Activated CD4-positive, alpha-beta T cell treated with anti-CD3 and anti-CD28 coated beads, Interleukin-2, amount 10 ng/mL, durations not matched to agents 24 days and 14 days (primary cell): ENCODE measurements around the gene HEATR3. TPM values are rescaled to one million over a fixed set of nuclear protein-coding genes. Genes with fewer than 3 reads are reported as not detected.
A peak's percentile ranks its signal among the peaks of the same experiment; 100 is the strongest.

Experiments
- DNase-seq: peaks from one replicate; pipeline ENCODE4 v3.0.0; 2022
- H3K27ac Mint-ChIP-seq: one replicate; pipeline ENCODE4 v1.8.0; 2022; ENCODE audit warnings: mild to moderate bottlenecking, mixed read lengths
- H3K27me3 Mint-ChIP-seq: one replicate; pipeline ENCODE4 v1.8.0; 2022; ENCODE audit warnings: mixed read lengths
- H3K36me3 Mint-ChIP-seq: one replicate; pipeline ENCODE4 v1.8.0; 2022; ENCODE audit warnings: low read depth, mild to moderate bottlenecking, mixed read lengths
- H3K4me1 Mint-ChIP-seq: one replicate; pipeline ENCODE4 v1.8.0; 2021; ENCODE audit warnings: mixed read lengths
- H3K4me3 Mint-ChIP-seq: one replicate; pipeline ENCODE4 v1.8.0; 2022; ENCODE audit warnings: mild to moderate bottlenecking, moderate library complexity, mixed read lengths
- H3K9me3 Mint-ChIP-seq: one replicate; pipeline ENCODE4 v1.8.0; 2021; ENCODE audit warnings: mixed read lengths
- intact Hi-C: fragments of 100-400 bp; cut with micrococcal nuclease; formaldehyde crosslinking; loops from one replicate; pipeline ENCODE4 v1.15.1; 2023
- total RNA-seq: library from RNA; stranded (reverse); gene quantifications from 2 replicates; pipeline ENCODE4 v1.2.3, GENCODE V29; 2022

The HEATR3 gene
- total RNA-seq, 1 donor from 2014 or later = 29.2 TPM

GRCh38 chr16:50066482-50067289 is 916 bp downstream of the HEATR3 start:
- H3K4me1 Mint-ChIP-seq = peaks cover 33% of the 10 kb centered on the region
- H3K27ac Mint-ChIP-seq = peak overlapping the region; percentile 79
- no peak for DNase-seq
- no peaks in the 10 kb centered on the region for H3K27me3 Mint-ChIP-seq
- peaks cover 32% of the 10 kb centered on the region for H3K36me3 Mint-ChIP-seq
- peak overlapping the region; percentile 84 for H3K4me3 Mint-ChIP-seq
- intact Hi-C loops = loop anchor here (1.0 to 5.0 kb wide), 4 partner anchors 41 to 209 kb away; partner anchors contain the start of genes CNEP1R1 and ZNF423
- H3K9me3 Mint-ChIP-seq = no peaks in the 10 kb centered on the region

DNA sequence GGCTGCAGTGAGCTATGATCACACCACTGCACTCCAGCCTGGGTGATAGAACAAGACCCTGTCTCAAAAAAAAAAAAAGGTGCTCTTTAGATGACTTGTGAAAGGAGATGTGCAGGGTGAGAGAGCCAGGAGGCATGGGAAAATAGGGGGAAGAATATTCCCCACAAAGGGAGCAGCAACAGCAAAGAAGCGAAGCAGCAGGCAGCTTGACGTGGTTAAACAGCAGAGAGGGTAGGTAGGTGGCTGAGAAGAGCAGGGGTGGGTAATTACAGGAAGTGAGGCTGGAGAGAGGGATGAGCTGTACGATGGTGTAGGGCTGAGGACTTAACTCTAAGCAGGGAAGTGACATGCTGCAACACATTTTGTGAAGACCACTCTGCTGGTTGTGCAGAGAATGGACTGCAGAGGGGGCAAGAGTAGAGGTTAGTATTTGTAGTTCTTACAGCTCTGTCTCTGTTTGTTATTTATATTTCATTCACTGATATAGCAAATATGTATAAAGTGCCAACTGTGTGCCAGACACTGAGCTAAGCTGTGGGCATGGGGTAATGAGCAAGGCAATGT is 1.6 kb downstream of the HEATR3 start:
- Mint-ChIP-seq H3K36me3 (peaks cover 34% of the 10 kb centered on the region), H3K4me1 (peaks cover 33% of the 10 kb centered on the region), H3K9me3 (no peaks in the 10 kb centered on the region), H3K4me3 (peak overlapping the region; percentile 84), H3K27ac (peak overlapping the region; percentile 83), H3K27me3 (no peaks in the 10 kb centered on the region)
- intact Hi-C loops = loop anchor here (1.0 to 5.0 kb wide), 2 partner anchors 143 to 210 kb away; partner anchors contain the start of gene ZNF423
- DNase-seq = peak; percentile 81

GRCh38 chr16:50068550-50068949 is 2.8 kb downstream of the HEATR3 start:
- Mint-ChIP-seq H3K4me1 (peaks cover 36% of the 10 kb centered on the region), H3K27ac (no peak overlapping the region), H3K36me3 (peaks cover 39% of the 10 kb centered on the region), H3K4me3 (peak overlapping the region; percentile 84), H3K27me3 (no peaks in the 10 kb centered on the region), H3K9me3 (no peaks in the 10 kb centered on the region)
- no peak for DNase-seq
- intact Hi-C loops = loop anchor here (5.0 kb wide), 1 partner anchor 211 kb away; the partner anchor contains the start of gene ZNF423

GRCh38 chr16:50069060-50069459 is 3.3 kb downstream of the HEATR3 start:
- DNase-seq = no peak
- peaks cover 36% of the 10 kb centered on the region for H3K4me1 Mint-ChIP-seq
- intact Hi-C loops = loop anchor here (5.0 kb wide), 1 partner anchor 212 kb away; the partner anchor contains the start of gene ZNF423
- H3K27me3 Mint-ChIP-seq = no peaks in the 10 kb centered on the region
- H3K4me3 Mint-ChIP-seq = no peak overlapping the region
- H3K36me3 Mint-ChIP-seq = peaks cover 40% of the 10 kb centered on the region
- H3K27ac Mint-ChIP-seq = no peak overlapping the region
- H3K9me3 Mint-ChIP-seq = no peaks in the 10 kb centered on the region

GRCh38 chr16:50071075-50071671 is 5.4 kb downstream of the HEATR3 start:
- H3K9me3 Mint-ChIP-seq = no peaks in the 10 kb centered on the region
- DNase-seq = no peak
- no peaks in the 10 kb centered on the region for H3K27me3 Mint-ChIP-seq
- no peak overlapping the region for H3K27ac Mint-ChIP-seq
- no peak overlapping the region for H3K4me3 Mint-ChIP-seq
- intact Hi-C loops = no loop called here
- H3K36me3 Mint-ChIP-seq = peaks cover 49% of the 10 kb centered on the region
- H3K4me1 Mint-ChIP-seq = peaks cover 34% of the 10 kb centered on the region

GRCh38 chr16:50072730-50073129 is 7.0 kb downstream of the HEATR3 start:
- no peaks in the 10 kb centered on the region for H3K27me3 Mint-ChIP-seq
- no peak overlapping the region for H3K4me3 Mint-ChIP-seq
- peaks cover 51% of the 10 kb centered on the region for H3K36me3 Mint-ChIP-seq
- intact Hi-C loops = no loop called here
- no peak overlapping the region for H3K27ac Mint-ChIP-seq
- H3K4me1 Mint-ChIP-seq = peaks cover 23% of the 10 kb centered on the region
- H3K9me3 Mint-ChIP-seq = no peaks in the 10 kb centered on the region
- no peak for DNase-seq

DNA sequence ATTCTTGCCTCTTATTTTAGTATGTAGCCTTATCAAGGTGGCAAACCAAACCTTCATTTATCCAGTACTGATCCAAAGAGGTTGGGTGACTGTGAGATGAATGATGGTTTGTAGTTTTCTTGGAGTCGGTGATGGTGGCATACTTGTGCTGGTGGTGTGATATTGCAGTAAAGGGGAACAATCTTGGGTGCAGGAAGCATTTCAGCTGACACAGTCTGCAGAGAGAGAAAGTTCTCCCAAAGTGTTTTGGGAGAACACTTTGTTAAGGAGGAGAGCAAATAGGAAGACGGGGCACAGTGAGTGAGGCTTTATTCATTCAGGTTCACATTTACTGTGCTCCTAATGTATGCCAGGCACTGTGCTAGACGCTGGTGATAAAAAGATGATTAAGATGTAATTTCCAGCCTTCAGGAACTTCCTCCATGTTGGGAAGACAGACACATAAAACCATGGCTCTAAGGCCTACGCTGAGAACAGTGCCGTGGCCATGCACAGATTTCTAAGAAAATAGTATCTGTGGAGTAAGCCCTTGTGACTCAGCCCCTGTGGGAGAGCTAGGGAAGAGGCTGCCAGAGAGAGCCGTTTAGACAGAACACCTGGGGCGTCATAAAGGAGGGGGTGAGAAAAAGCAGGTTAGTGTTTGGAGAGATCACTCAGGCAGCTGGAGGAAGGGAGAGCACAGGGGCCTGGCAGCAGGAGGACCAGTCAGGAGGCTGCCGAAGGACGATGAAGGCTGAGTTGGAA is 13.8 kb downstream of the HEATR3 start:
- intact Hi-C loops = no loop called here

GRCh38 chr16:50081428-50082018 is 15.8 kb downstream of the HEATR3 start:
- no peak overlapping the region for H3K4me3 Mint-ChIP-seq
- peak overlapping the region; percentile 51 for H3K27ac Mint-ChIP-seq
- H3K9me3 Mint-ChIP-seq = no peaks in the 10 kb centered on the region
- intact Hi-C loops = no loop called here
- H3K36me3 Mint-ChIP-seq = peaks cover 57% of the 10 kb centered on the region
- no peak for DNase-seq
- H3K27me3 Mint-ChIP-seq = no peaks in the 10 kb centered on the region
- peaks cover 15% of the 10 kb centered on the region for H3K4me1 Mint-ChIP-seq

More for the DNA sequence above, 13.8 kb downstream of the HEATR3 start:
- H3K27ac Mint-ChIP-seq = no peak overlapping the region
- H3K4me3 Mint-ChIP-seq = no peak overlapping the region
- H3K36me3 Mint-ChIP-seq = peaks cover 56% of the 10 kb centered on the region
- no peak for DNase-seq
- peaks cover 17% of the 10 kb centered on the region for H3K4me1 Mint-ChIP-seq
- no peaks in the 10 kb centered on the region for H3K9me3 Mint-ChIP-seq
- H3K27me3 Mint-ChIP-seq = no peaks in the 10 kb centered on the region

DNA sequence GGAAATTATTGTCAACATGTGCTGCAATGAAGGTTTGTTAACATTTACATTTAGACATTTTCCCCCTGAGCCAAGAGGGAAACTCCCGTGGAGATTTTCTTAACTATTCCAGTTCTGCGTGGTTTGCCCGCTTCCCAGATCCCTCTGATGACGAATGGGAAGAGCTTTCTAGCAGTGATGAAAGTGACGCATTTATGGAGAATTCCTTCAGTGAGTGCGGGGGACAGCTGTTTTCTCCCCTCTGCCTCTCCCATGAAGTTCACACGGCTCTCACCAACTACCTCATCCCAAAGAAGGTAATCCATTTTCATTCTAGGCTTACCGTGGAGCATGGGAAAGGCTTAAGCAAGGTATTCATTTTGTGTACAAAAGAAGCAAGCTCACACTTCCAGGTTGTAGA is 18.2 kb downstream of the HEATR3 start:
- H3K27ac Mint-ChIP-seq = no peak overlapping the region
- no peaks in the 10 kb centered on the region for H3K9me3 Mint-ChIP-seq
- intact Hi-C loops = no loop called here
- H3K4me1 Mint-ChIP-seq = peaks cover 11% of the 10 kb centered on the region
- no peaks in the 10 kb centered on the region for H3K27me3 Mint-ChIP-seq
- peaks cover 60% of the 10 kb centered on the region for H3K36me3 Mint-ChIP-seq
- H3K4me3 Mint-ChIP-seq = no peak overlapping the region
- no peak for DNase-seq

GRCh38 chr16:50086176-50086575 is 20.4 kb downstream of the HEATR3 start:
- Mint-ChIP-seq H3K4me3 (no peak overlapping the region), H3K36me3 (peaks cover 54% of the 10 kb centered on the region), H3K9me3 (no peaks in the 10 kb centered on the region), H3K27ac (no peak overlapping the region), H3K27me3 (no peaks in the 10 kb centered on the region), H3K4me1 (peaks cover 5% of the 10 kb centered on the region)
- intact Hi-C loops = no loop called here
- no peak for DNase-seq

DNA sequence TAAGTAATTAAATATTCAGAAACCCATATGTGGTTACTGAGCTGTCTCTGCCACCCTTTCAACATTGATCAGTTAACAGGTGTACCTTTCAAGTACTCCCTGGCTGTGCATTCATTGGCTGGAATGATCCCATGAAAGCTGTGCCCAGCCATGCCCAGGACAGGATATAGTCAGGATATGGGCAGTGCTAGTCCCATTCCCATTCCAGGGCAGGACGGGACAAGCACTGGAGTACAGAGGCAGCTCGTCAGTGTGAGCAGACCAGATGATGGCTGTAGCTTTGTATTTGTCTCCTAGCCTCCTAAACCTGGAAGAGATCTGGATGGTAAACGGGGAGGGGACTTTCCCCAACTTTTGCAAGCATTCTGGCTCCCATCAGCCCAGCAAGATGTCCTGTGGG is 22.5 kb downstream of the HEATR3 start:
- no peak for DNase-seq
- H3K4me3 Mint-ChIP-seq = no peak overlapping the region
- peaks cover 4% of the 10 kb centered on the region for H3K4me1 Mint-ChIP-seq
- H3K27me3 Mint-ChIP-seq = no peaks in the 10 kb centered on the region
- H3K36me3 Mint-ChIP-seq = peaks cover 46% of the 10 kb centered on the region
- H3K9me3 Mint-ChIP-seq = no peaks in the 10 kb centered on the region
- intact Hi-C loops = no loop called here
- H3K27ac Mint-ChIP-seq = no peak overlapping the region

DNA sequence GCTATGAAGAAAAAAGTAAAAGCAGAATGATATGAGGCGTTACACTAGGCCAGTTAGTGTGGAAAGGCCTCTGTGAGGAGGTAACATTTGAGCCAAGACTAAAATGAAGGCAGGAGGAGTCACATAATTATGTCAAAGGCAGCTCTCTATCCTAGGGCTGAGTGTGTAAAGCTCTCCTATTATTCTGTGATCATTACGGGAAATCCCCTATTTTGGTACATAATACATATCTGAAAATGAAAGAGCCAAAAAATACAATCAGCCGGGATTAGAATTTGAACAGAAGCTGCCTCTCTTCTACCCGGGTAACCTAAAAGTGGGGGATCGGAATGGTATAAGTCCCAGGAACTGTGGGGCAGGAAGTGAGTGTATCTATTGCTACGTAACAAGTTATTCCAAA is 27.1 kb downstream of the HEATR3 start:
- no peak overlapping the region for H3K4me3 Mint-ChIP-seq
- H3K27me3 Mint-ChIP-seq = no peaks in the 10 kb centered on the region
- peaks cover 11% of the 10 kb centered on the region for H3K4me1 Mint-ChIP-seq
- H3K27ac Mint-ChIP-seq = no peak overlapping the region
- DNase-seq = no peak
- no peaks in the 10 kb centered on the region for H3K9me3 Mint-ChIP-seq
- peaks cover 22% of the 10 kb centered on the region for H3K36me3 Mint-ChIP-seq
- intact Hi-C loops = no loop called here
